GM23338 (cell line): ENCODE results near the gene CDK14. TPM values are rescaled to one million over a fixed set of nuclear protein-coding genes. Genes with fewer than 3 reads are reported as not detected.
"Not testable (repeated sequence)": the region's sequence is repeated elsewhere in the genome, so short reads cannot be mapped to it uniquely, and the experiment has no call there.

Experiments
- ATAC-seq: fragments of 200-7000 bp; cut with Tn5 transposase; 3 replicates; pipeline ENCODE4 v1.9.1; 2020
- DNase-seq: peaks from one replicate; pipeline ENCODE4 v3.0.0-alpha.2; 2015; ENCODE audit warnings: low spot score
- H2AFZ ChIP-seq: fragments of 200-600 bp; sonication (generic); 2 replicates; pipeline ENCODE4 v1.8.0; 2016; ENCODE audit warnings: antibody characterized with exemption, mild to moderate bottlenecking, moderate library complexity
- H3F3A ChIP-seq: fragments of 200-600 bp; sonication (generic); replicated peaks from 2 replicates; pipeline ENCODE4 v1.8.0; 2017; ENCODE audit warnings: antibody characterized with exemption, mixed run types, low read depth
- H3K27ac ChIP-seq: fragments of 200-600 bp; sonication (generic); 2 replicates; pipeline ENCODE4 v1.6.1; 2016; ENCODE audit warnings: low read depth
- H3K27me3 ChIP-seq: fragments of 200-600 bp; sonication (generic); 2 replicates; pipeline ENCODE4 v1.8.0; 2016; ENCODE audit warnings: mild to moderate bottlenecking, mixed run types, moderate library complexity; ENCODE audit not compliant: insufficient read depth
- H3K36me3 ChIP-seq: fragments of 200-600 bp; sonication (generic); 2 replicates; pipeline ENCODE4 v1.8.0; 2016; ENCODE audit warnings: mild to moderate bottlenecking; ENCODE audit not compliant: insufficient read depth
- H3K4me1 ChIP-seq: fragments of 200-600 bp; sonication (generic); 2 replicates; pipeline ENCODE4 v1.8.0; 2016; ENCODE audit warnings: mild to moderate bottlenecking, moderate library complexity; ENCODE audit not compliant: insufficient read depth
- H3K4me2 ChIP-seq: fragments of 200-600 bp; sonication (generic); 2 replicates; pipeline ENCODE4 v1.7.1; 2017; ENCODE audit warnings: mixed run types
- H3K4me3 ChIP-seq: fragments of 200-600 bp; sonication (generic); 2 replicates; pipeline ENCODE4 v1.6.1; 2016; ENCODE audit warnings: mixed run types
- H3K79me2 ChIP-seq: fragments of 200-600 bp; sonication (generic); replicated peaks from 2 replicates; pipeline ENCODE4 v1.8.0; 2017; ENCODE audit warnings: mild to moderate bottlenecking; ENCODE audit not compliant: insufficient read depth
- H3K9me2 ChIP-seq: fragments of 200-600 bp; sonication (generic); 2 replicates; pipeline ENCODE4 v1.8.0; 2017; ENCODE audit not compliant: insufficient read depth
- H4K20me1 ChIP-seq: fragments of 200-600 bp; sonication (generic); replicated peaks from 2 replicates; pipeline ENCODE4 v1.8.0; 2017; ENCODE audit warnings: mild to moderate bottlenecking; ENCODE audit not compliant: insufficient read depth
- H3K27ac Mint-ChIP-seq: 2 replicates; pipeline ENCODE4 v1.8.0; 2020; ENCODE audit warnings: inconsistent platforms, mild to moderate bottlenecking, moderate library complexity, mixed read lengths
- H3K27me3 Mint-ChIP-seq: 3 replicates; pipeline ENCODE4 v1.8.0; 2022; ENCODE audit warnings: low read depth, mild to moderate bottlenecking, moderate library complexity, mixed read lengths, inconsistent platforms; ENCODE audit not compliant: insufficient read depth, poor library complexity
- H3K36me3 Mint-ChIP-seq: 3 replicates; pipeline ENCODE4 v1.8.0; 2021; ENCODE audit warnings: low read depth, mild to moderate bottlenecking, inconsistent platforms, moderate library complexity, mixed read lengths
- H3K4me1 Mint-ChIP-seq: 3 replicates; pipeline ENCODE4 v1.8.0; 2020; ENCODE audit warnings: mild to moderate bottlenecking, inconsistent platforms, mixed read lengths
- H3K4me3 Mint-ChIP-seq: 3 replicates; pipeline ENCODE4 v1.8.0; 2021; ENCODE audit warnings: moderate library complexity, mild to moderate bottlenecking, inconsistent platforms, mixed read lengths
- H3K9me3 Mint-ChIP-seq: 3 replicates; pipeline ENCODE4 v1.8.0; 2020; ENCODE audit warnings: moderate library complexity, mild to moderate bottlenecking, inconsistent platforms, mixed read lengths
- EZH2 ChIP-seq: fragments of 200-600 bp; sonication (generic); IDR thresholded peaks from one replicate; pipeline ENCODE4 v1.8.0; 2017; ENCODE audit warnings: antibody characterized with exemption, mild to moderate bottlenecking, low read depth; ENCODE audit not compliant: unreplicated experiment
- JUNB ChIP-seq: IDR thresholded peaks from one replicate; pipeline ENCODE4 v1.6.1; 2016; ENCODE audit warnings: antibody characterized with exemption; ENCODE audit not compliant: unreplicated experiment
- NANOG ChIP-seq: IDR thresholded peaks from 2 replicates; pipeline ENCODE4 v1.6.1; 2016; ENCODE audit warnings: antibody characterized with exemption, borderline replicate concordance
- POLR2AphosphoS5 ChIP-seq: IDR thresholded peaks from 2 replicates; pipeline ENCODE4 v1.6.1; 2016; ENCODE audit warnings: antibody characterized with exemption, low read depth
- STAT1 ChIP-seq: IDR thresholded peaks from one replicate; pipeline ENCODE4 v1.6.1; 2016; ENCODE audit warnings: antibody characterized with exemption; ENCODE audit not compliant: unreplicated experiment
- ZNF331 ChIP-seq: fragments of 250-450 bp; sonication (Bioruptor Pico); IDR thresholded peaks from 2 replicates; pipeline ENCODE4 v1.5.0; 2020; ENCODE audit warnings: low read depth, mild to moderate bottlenecking, moderate library complexity
- ZNF462 ChIP-seq: fragments of 250-450 bp; sonication (Bioruptor Pico); IDR thresholded peaks from 2 replicates; pipeline ENCODE4 v1.5.0; 2020; ENCODE audit warnings: mild to moderate bottlenecking, moderate library complexity
- polyA plus RNA-seq: library from polyadenylated mRNA; unstranded; fragments of >200 nt; fragmentation: Nextera tagmentation; extraction: Ambion mirVana; gene quantifications from 2 replicates; pipeline ENCODE4 v1.2.1, GENCODE V29; 2016
- total RNA-seq: library from RNA; depleted of rRNA; stranded (reverse); fragments of >200 nt; shearing (Covaris generic); gene quantifications from 2 replicates; pipeline ENCODE4 v1.2.3, GENCODE V29; 2014
- TF ChIP-seq, protein P1 (sequence below): IDR thresholded peaks from 2 replicates; pipeline ENCODE4 v1.6.1; 2016; ENCODE audit warnings: antibody characterized with exemption
- TF ChIP-seq, protein P2 (sequence below), 2 experiments: fragments of 200-600 bp in 1 of 2; sonication (generic) in 1 of 2; conservative IDR thresholded peaks; 2 replicates each; pipeline versions ENCODE4 v1.5.1 to v1.6.1; 2016 to 2017; ENCODE audit warnings: antibody characterized with exemption in 2 of 2, low read depth in 2 of 2, mild to moderate bottlenecking in 2 of 2, moderate library complexity in 1 of 2

CDK14 gene
- total and polyA plus RNA-seq, 2 experiments from 2014 or later = 11.2 to 24.0 TPM

- TF ChIP-seq JUNB (no peak), ZNF331 (CRISPR knock-in tag) (no peak), NANOG (no peak), POLR2AphosphoS5 (no peak), EZH2 (no peak)
- TF ChIP-seq, protein P1, sequence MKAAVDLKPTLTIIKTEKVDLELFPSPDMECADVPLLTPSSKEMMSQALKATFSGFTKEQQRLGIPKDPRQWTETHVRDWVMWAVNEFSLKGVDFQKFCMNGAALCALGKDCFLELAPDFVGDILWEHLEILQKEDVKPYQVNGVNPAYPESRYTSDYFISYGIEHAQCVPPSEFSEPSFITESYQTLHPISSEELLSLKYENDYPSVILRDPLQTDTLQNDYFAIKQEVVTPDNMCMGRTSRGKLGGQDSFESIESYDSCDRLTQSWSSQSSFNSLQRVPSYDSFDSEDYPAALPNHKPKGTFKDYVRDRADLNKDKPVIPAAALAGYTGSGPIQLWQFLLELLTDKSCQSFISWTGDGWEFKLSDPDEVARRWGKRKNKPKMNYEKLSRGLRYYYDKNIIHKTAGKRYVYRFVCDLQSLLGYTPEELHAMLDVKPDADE = no peak
- TF ChIP-seq, protein P2, sequence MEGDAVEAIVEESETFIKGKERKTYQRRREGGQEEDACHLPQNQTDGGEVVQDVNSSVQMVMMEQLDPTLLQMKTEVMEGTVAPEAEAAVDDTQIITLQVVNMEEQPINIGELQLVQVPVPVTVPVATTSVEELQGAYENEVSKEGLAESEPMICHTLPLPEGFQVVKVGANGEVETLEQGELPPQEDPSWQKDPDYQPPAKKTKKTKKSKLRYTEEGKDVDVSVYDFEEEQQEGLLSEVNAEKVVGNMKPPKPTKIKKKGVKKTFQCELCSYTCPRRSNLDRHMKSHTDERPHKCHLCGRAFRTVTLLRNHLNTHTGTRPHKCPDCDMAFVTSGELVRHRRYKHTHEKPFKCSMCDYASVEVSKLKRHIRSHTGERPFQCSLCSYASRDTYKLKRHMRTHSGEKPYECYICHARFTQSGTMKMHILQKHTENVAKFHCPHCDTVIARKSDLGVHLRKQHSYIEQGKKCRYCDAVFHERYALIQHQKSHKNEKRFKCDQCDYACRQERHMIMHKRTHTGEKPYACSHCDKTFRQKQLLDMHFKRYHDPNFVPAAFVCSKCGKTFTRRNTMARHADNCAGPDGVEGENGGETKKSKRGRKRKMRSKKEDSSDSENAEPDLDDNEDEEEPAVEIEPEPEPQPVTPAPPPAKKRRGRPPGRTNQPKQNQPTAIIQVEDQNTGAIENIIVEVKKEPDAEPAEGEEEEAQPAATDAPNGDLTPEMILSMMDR (conservative IDR thresholded peaks at IDR 0.05; ENCODE audit: low read depth in 2 of 2) = no peak
These were observed 160.2 kb downstream of the CDK14 start (continued) for GRCh38 chr7:90756366-90756765.

GRCh38 chr7:90757565-90757950 lies 161.4 kb downstream of the CDK14 start:
- ATAC-seq, H3K9me3 Mint-ChIP-seq, H3K4me2 ChIP-seq, DNase-seq, H3K27me3 Mint-ChIP-seq, H3K36me3 ChIP-seq, H3K27me3 ChIP-seq, H3K4me3 ChIP-seq, H3F3A ChIP-seq, H2AFZ ChIP-seq, H4K20me1 ChIP-seq, H3K79me2 ChIP-seq, H3K4me1 Mint-ChIP-seq, H3K36me3 Mint-ChIP-seq, H3K9me2 ChIP-seq, H3K27ac Mint-ChIP-seq, H3K4me1 ChIP-seq, H3K4me3 Mint-ChIP-seq, H3K27ac ChIP-seq: not testable (repeated sequence)

DNA sequence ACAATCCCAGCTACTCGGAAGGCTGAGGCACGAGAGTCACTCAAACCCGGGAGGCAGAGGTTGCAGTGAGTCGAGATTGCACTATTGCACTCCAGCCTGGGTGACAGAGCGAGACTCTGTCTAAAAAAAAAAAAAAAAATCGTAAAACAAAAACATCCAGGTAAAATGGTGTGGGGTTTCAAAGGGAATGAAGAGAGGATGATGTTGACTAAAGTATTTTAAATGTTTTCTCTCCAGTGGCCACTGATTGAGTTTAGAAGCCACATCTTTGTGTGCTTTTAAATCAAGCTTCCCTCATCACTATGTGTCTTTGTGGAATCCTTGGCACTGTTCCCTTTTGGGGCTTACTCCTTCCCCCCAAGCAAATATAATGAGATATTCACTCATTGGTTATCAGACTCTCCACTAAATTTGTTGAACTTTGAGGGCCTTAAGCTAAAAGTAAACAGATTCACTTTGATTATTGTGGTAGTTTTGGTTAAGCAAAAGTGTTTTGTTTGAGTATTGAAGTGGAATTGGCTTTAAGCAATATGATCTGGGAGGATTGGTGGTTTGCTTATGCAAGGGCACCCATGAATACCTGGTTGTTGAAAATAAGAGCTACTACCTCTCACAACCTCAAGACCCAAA lies 162.9 kb downstream of the CDK14 start:
- H3F3A ChIP-seq = no peaks in the 10 kb centered on the region
- H3K9me2 ChIP-seq = no peaks in the 10 kb centered on the region
- no peak for ATAC-seq
- no peak for DNase-seq
- Mint-ChIP-seq H3K27ac (no peak overlapping the region; the same call in 1 of the 2 replicates), H3K9me3 (no peaks in the 10 kb centered on the region), H3K4me3 (no peak overlapping the region), H3K36me3 (no peaks in the 10 kb centered on the region), H3K4me1 (peaks cover 13% of the 10 kb centered on the region), H3K27me3 (peaks cover 4% of the 10 kb centered on the region)
- no peaks in the 10 kb centered on the region; the same call in 1 of the 2 replicates for H4K20me1 ChIP-seq
- no peak overlapping the region for H3K4me2 ChIP-seq
- peaks cover 3% of the 10 kb centered on the region for H3K4me1 ChIP-seq
- no peak overlapping the region for H3K4me3 ChIP-seq
- H3K27me3 ChIP-seq = no peaks in the 10 kb centered on the region
- H3K36me3 ChIP-seq = no peaks in the 10 kb centered on the region
- H2AFZ ChIP-seq = no peak overlapping the region
- no peak overlapping the region for H3K27ac ChIP-seq
- H3K79me2 ChIP-seq = 0 out of 2 replicates have a peak, but pooled peaks cover 9% of the 10 kb centered on the region
- TF ChIP-seq NANOG (no peak), ZNF462 (CRISPR knock-in tag) (no peak), STAT1 (no peak)
